ENCODE data around the gene TASP1.
"Not testable (repeated sequence)": the region's sequence is repeated elsewhere in the genome, so short reads cannot be mapped to it uniquely, and the experiment has no call there.

Gene TASP1, protein sequence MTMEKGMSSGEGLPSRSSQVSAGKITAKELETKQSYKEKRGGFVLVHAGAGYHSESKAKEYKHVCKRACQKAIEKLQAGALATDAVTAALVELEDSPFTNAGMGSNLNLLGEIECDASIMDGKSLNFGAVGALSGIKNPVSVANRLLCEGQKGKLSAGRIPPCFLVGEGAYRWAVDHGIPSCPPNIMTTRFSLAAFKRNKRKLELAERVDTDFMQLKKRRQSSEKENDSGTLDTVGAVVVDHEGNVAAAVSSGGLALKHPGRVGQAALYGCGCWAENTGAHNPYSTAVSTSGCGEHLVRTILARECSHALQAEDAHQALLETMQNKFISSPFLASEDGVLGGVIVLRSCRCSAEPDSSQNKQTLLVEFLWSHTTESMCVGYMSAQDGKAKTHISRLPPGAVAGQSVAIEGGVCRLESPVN

DNA sequence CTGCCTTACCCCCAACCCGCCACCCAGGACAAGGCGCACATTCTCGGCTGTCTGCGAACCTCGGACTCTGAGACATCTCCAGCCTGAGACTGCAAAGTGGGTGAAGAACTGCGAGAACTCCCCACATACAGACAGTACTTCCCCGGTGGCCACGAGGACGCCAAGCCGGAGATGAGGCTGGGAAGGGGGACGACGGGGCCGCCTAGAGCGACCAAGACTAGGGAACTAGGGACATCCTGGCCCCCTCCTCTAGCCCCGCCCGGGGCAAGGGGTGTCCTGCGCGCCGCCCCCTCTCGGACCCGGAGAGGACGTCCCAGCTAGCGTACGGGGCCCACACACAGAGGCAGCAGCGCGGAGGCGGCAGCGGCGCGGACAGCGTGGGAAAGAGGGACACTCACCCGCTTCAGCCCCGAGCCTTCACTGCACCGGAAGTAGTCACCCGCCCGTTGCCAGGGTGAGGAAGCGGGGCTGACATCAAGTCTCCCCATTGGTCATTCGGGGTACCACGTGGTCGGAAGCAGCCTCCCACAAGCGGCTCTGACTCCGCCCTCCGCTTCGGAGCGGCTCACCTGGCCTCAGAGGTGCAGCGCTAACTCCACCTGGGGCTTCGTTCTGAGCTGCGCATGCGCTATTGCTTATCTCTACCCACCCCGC, at the start of gene TASP1:
TSS of gene TASP1 (minus strand) at position 437 of the 654 bp plus-strand sequence. CDS start 8,854 bp downstream, outside the sequence.
- peak; percentile 76 for DNase-seq

DNA sequence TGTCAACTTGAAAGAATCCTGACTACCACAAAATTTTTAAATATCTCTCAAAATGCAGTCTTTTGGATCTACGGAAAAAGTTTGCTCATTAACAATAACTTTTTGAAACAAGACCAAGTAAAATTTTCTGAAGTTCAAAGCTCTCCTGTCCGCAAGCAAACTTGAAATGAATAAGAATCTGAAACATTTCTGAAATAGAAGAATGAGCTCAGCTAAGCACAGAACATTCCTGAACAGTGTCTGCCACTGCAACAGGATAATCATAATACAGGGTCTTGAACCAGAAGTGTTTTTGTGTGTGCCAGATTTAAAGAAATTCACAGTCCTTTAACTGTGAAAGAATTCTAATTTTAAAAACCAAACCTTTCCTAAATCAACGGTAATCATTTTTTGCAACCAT, 49.1 kb upstream of the TASP1 start:
- no peak for DNase-seq

DNA sequence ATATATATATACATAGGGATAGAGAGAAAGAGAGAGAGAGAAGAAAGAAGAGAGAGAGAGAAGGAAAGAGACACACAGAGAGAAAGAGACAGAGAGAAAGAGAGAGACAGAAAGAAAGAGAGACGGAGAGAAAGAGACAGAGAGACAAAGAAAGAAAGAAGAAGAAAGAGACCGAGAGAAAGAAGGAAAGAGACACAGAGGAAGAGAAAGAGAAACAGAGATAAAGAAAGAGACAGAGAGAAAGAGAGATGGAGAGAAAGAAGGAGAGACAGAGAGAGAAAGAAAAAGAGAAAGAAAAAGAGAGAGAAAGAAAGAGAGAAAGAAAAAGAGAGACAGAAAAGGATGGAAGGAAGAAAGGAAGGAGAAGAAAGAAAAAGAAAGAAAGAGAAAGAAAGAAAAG, 46.9 kb upstream of the TASP1 start:
- DNase-seq: no peak

DNA sequence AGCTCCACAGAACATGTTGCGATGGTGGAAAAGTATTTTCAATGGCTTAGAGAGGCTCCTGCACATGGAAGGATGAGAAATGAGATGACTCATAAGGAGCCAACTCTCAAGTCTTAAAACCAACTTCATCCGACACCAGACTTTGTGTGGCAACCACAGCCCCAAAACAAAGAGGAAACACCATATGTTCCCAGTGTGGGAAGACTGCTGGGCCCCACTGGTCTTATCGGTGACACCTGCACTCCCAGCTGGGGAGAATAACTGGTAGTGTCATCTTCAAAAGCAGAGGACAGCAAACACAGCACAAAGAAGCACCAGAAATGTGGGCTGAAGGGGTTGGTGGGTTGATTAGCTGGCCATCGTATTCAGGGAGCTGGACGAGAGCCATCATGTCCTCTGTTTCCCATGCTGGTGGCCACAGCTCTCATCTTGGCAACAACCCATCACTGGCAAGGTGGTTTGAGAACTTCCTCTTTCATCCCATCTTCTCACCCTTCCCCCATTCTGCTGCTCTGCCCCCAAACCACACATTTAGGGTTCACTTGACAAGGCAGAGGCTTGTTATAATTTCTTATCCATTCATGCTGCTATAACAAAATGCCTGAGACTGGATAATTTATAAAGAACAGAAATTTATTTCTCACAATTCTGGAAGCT, 46.0 kb upstream of the TASP1 start:
- DNase-seq: peak; percentile 63

DNA sequence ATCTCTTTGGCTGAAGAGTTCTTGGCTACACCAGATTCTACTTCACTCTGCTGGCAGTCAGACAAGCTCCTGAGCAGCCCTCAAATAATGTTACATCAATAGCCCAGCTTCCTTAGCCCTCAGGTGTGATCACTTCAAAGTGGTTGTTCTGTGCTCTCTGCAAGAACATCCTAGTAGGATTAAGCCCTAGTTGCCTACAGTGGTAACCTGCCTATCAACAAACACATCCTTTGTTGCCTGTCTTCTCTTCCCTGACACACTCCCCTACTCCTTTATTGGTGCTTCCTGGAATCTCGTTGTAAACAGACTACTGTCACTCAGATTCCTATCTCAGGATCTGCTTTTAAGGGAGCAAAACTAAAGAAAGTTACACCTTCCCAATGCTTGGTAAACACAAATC, 45.1 kb upstream of the TASP1 start:
- no peak for DNase-seq

DNA sequence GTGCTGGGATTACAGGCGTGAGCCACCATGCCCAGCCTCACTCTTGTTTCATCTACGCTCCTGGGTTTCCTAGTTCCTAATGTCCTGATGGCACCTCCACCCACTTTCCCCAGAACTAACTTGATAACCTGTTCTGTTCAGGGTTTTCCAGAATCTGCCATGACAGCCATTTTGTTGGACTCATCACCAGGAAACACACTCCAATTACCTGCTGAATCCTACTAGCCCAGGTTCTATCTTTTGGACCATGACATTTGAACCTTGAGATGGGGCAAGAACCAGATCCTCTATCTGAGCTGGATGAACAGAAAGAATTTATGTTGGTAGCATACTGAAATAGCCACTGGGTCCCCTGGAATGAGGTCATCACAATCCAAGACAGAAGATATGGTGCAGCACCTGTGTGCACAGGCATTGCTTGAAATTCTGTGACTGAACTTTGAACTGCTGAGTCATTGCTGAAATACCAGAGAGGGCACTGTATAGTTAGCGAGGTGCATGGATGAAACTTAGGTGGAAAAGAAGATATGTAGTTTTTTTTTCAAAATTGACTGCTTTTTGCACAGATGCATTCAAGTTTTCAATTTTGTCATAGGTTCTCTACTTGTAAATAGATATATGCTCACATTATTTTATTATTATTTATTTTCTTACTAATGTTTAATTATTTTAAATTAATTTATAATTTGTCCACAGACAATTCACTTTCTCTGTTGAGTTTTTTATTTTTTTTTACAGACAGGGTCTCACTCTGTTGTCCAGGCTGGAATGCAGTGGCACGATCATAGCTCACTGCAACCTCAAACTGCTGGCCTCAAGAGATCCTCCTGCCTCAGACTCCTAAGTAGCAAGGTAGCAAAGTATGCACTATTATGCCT, 42.8 kb upstream of the TASP1 start:
- DNase-seq: no peak

DNA sequence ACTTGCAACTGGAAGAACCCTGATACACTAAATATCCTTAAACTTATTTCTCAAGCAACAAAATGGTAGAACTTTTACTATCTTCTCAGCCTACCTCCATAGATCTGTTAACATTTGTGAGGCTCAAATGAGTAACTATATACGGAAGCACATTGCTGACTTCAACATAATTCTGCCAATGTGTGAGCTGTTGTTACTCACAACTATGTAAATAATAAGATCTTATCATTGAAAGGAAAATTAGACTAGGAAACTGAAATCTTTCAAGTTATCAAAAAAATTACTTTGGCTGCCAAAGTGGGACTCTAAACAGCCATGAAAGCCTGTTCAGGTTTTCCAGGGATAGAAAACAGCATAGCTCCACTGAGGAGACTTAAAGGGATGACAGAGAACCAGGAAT, 40.2 kb upstream of the TASP1 start:
- no peak for DNase-seq

DNA sequence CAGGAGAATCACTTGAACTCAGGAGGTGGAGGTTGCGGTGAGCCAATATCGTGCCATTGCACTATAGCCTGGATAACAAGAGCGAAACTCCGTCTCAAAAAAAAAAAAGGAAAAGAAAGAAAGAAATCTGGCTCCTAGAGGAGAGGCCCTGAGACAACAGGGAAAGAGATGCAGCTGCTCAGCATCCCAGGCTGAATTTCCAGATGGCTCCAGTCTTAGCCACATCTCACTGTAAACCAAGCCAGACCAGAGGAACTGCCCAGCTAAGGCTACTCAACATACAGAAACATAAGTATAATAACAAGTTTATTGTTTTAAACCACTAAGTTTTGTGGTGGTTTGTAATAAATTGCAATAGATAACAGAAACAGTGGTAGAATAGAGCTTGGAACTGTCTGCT, 38.5 kb upstream of the TASP1 start:
- DNase-seq: no peak

DNA sequence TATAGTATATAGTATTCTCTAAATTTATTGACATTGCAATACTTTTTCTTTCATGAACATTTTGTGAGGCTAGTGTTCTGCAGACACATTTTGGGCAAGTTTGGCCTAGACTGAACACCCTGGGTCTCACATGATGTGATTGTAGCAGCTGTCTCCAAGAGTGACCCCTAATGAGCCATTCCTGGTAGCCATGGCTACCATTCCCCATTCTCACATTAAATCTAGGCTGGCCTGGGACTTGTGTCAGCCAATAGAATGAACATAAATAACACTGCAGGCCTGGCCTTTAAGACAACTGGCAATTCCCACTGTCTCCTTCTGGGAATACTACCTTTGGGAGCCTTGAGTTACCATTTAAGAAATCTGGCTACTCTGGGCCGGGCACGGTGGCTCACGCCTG, 38.0 kb upstream of the TASP1 start:
- DNase-seq: no peak

DNA sequence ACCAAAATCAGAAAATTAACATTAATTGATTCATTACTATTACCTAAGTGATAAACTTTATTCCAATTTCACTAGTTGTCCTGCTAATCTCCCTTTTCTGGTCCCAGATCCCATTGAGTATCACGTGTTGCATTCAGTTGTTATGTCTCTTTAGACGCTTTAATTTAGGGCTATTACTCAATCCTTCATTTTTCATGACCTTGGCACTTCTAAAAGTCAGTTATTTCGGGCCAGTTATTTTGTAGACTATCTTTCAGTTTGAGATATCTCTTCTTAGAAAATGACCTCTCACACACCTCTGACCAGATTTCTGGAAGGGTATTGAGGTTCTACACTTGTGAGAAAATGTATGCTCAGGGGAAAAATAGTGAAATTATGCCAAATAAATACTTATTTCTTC, 34.0 kb upstream of the TASP1 start:
- DNase-seq: no peak

DNA sequence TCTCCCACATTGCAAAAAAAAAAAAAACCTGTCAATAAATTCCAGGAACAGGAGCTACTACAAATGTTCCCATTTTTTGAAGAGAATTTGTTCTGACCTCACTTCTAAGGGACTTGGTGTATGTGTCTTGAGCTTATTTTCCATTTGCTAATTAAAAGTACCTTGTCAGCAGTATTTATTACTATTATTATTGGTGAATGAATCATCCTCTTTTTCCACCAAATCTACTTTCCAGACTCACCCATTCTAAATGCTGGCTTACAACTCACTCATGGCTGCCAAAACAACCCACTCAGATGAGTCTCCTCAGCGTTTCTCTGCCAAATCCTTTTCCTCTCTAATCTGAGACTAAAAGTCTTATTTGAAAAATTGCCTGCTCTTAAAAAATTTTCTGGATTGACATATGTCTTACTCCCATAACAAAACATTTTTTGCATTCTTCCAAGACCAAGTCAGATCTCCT, 33.2 kb upstream of the TASP1 start:
- DNase-seq: no peak

DNA sequence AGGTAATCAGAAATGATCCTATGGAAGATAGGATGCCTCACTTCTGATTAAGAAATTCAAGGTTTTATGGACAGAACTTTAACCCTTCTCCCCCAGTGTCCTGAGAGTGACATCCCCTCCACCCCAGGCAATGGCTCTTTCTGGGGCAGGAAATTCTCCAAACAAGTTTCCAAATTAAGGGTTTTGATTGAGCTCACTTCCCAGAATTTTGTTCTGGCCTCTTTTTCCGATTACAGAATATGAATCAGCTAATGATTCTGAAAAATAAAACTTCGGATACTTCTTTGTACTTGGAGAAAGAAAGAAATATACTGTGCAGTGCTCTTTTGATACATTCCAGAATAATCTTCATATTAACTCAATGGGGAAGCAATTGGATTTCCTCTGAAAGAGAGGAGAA, 32.8 kb upstream of the TASP1 start:
- no peak for DNase-seq

DNA sequence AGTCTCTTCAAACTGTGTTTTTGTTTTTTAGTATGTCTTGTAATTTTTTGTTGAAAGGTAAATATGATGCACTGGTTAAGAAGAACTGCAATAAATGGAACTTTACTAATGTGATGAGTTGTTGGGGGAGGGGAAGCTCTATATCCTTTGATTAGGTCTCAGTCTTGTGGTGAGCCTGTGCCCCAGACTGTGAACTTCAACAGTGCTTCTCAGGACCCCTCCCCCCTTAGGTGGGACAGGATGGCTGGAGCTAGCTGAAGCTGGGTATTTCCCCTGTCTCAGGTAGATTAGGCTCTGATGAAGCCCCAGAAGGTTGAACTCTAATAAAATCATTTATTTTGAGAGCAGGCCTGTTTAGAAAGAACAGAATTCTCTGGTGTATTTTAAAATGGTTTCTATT, 31.4 kb upstream of the TASP1 start:
- DNase-seq: no peak

DNA sequence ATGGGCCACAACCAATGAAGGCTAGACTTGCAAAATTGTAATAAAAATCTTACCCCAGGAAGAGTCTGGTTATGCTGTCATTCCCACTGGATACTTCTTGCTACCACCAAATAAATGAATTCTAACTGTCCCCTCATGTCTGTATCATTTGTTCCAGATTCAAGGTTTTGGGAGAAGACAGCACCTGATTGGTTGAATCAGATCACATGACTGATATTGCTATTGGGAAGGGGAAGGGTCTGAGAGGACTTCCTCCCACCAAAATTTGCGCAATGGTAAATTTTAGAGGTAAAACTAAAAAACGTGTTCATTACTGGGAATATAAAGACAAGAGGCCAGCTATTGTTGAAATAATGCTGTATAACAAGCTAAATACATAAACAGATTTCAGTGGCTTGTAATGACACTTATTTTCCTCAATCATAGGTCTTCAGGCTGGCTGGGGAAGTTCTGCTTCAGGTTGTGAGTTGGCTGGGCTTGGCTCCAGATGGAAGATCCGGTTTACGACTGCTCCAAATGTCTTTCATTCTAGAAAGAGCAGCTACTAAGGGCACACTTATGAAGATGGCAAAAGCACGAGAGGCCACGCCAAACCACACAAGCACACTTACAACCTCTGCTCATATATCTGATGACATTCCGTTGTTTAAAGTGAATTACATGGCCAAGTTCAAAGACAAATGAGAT, 27.1 kb upstream of the TASP1 start:
- DNase-seq: no peak

DNA sequence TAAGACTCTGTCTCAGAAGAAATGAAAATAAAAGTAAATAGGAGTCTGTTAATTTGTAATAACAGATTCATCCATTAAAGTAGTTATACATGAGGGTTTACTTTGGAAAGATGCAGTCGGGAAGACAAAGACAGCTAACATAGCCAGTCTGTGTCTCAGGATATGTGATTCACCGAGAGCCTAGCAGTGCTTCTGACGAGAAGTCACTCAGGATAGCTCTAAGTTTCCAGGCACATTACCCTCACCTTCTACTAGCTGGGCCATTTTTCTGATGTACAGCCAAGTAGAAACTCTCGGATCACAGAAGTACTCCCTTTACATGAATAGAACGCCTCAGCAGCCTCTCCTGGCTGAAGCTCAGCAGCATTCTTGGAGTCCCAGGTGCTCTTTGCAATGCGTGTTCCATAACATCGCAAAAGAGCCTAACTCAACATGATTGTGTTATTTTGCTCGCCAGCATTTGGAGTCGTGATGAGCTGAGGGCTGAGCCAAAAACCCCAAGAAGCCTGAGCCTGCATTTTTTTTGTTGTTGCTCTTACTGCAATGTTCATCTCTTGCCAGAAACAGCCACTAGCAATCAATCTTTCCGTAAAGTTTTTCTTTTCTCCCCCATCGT, 22.4 kb upstream of the TASP1 start:
- DNase-seq: no peak

DNA sequence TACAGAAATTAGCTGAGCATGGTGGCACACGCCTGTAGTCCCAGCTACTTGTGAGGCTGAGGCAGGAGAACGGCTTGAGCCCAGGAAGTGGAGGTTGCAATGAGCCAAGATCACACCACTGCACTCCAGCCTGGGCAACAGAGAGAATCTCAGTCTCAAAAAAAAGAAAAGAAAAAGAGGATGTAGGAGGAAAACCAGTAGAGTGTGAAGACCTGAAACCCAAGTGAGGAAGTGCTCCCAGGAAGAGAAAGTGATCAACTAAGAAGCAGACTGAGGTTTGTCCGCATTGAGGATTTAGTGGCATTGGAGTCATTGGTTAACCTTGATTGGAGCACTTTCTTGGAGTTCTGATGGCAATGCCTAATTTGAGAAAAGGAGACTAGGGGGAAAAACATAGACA, 20.6 kb upstream of the TASP1 start:
- DNase-seq: no peak

DNA sequence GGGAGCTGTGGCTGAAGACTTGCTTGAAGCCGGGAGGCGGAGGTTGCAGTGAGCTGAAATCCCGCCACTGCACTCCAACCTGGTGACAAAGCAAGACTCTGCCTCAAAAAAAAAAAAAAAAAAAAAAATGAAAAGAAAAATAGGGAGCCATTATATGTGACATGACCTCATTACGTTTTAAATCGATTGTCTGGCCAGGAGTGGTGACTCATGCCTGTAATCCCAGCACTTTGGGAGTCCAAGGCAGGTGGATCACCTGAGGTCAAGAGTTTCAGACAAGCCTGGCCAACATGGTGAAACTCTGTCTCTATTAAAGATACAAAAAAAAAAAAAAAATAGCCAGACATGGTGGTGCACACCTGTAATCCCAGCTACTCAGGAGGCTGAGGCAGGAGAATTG, 19.3 kb upstream of the TASP1 start:
- DNase-seq: not testable (repeated sequence)

DNA sequence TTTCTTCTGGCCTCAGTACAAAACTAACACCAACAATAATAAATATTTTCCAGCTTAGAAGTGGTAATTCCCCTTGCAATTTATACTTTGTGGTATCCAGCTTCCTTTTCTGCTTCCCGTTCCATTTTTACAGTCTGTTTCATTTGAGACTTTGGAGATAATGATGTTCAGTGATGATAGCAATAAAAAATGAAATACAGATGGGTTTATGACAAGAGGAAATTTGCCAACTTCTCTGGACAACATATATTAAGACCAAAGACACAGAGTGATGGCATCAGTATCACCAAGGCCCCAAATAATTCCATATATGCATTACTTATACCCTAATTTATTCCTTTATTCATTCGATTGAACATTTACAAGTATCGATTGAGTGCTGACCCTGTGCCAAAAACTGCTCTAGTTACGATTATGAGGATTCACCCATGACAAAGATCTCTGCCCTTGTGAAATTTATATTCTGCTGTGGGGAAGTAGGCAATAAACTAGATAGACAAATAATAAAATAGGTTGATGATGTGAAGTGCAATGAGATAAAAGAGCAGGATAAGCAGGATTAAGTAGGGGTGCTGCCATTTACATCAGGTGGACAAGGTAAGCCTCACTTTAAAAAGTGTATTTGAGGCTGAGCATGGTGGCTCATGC, 18.1 kb upstream of the TASP1 start:
- DNase-seq: no peak

DNA sequence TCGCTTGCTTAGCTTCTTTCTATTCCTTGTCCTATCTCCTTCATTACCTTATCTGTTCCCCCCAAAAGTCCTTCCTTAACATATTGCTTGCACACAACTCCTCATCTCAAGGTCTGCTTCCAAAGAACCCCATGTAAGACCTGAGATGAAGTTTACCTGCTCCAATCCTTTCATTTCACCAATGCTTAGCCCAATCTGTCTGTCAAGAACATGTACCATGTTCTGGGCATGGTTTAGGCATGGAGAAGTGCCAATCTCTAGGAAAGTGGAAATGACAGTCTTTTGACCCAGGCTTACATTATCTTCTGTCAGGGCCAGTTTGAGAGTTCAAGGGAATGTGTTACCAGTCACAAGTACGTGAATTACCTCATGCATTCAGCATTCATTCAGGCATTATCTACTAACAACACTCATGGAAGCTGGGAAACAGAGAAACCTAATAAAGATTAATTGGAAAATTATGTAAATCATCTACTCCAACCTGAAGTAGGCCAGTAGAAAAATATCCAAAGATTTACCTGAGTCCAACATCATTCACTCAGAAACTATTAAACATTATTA, 15.8 kb upstream of the TASP1 start:
- no peak for DNase-seq

DNA sequence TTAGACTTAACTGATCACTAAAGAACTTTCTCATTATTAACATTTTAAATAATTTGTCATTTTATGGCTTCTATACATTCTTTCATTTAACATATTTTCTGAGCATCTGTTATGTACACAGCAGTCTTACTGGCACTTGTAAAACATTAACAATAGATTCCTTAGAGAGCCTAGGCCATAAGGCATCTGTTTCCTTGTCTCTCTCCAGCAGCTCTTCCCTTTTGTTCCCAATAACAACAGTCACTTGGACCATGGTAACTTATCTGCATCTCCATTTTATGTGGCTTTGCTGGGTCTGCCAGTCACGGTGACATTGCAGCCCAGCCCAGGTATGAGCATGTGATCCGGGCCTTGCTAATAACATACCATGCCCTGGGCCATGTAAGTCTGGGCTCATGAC, 11.7 kb upstream of the TASP1 start:
- DNase-seq: no peak
